PC-9 (cell line): ENCODE results near the gene SPATA45. TPM values are rescaled to one million over a fixed set of nuclear protein-coding genes. Genes with fewer than 3 reads are reported as not detected.

ENCODE experiments used
- BruUV-seq: library from RNA; stranded (reverse); fragments of 400-500 nt; replicated peaks from 2 replicates; lab custom pipeline; 2021; lab: Mats Ljungman, UMichigan
- CTCF ChIA-PET: fragments of 300-600 bp; sonication (Branson Sonifier 250); formaldehyde crosslinking; loops from one replicate; lab custom pipeline; 2022; ENCODE audit warnings: antibody characterized with exemption; lab: Charles Lee
- POLR2A ChIA-PET: fragments of 300-600 bp; sonication (Branson Sonifier 250); formaldehyde crosslinking; loops from one replicate; lab custom pipeline; 2022; ENCODE audit warnings: antibody characterized with exemption; ENCODE audit not compliant: unreplicated experiment; lab: Charles Lee
- DNase-seq, 2 experiments: peaks; one replicate each; pipeline versions ENCODE4 v3.0.0 to v3.0.0-alpha.2; 2015 to 2022; ENCODE audit warnings: mixed read lengths in 1 of 2
- H2AFZ ChIP-seq: fragments of 200-600 bp; sonication (generic); 2 replicates; pipeline ENCODE4 v1.8.1; 2017; ENCODE audit warnings: antibody characterized with exemption
- H3F3A ChIP-seq: fragments of 200-600 bp; sonication (generic); 2 replicates; pipeline ENCODE4 v1.8.1; 2017; ENCODE audit warnings: antibody characterized with exemption, mild to moderate bottlenecking, low read depth; ENCODE audit not compliant: insufficient read depth
- H3K27ac ChIP-seq: fragments of 200-600 bp; sonication (generic); 2 replicates; pipeline ENCODE4 v1.6.1; 2016; ENCODE audit warnings: mixed run types
- H3K27me3 ChIP-seq: fragments of 200-600 bp; sonication (generic); 2 replicates; pipeline ENCODE4 v1.6.1; 2016; ENCODE audit warnings: low read depth, mixed run types; ENCODE audit not compliant: insufficient read depth
- H3K36me3 ChIP-seq: fragments of 200-600 bp; sonication (generic); 2 replicates; pipeline ENCODE4 v1.6.1; 2016; ENCODE audit warnings: low read depth, mixed run types
- H3K4me1 ChIP-seq: fragments of 200-600 bp; sonication (generic); replicated peaks from 2 replicates; pipeline ENCODE4 v1.6.1; 2016; ENCODE audit warnings: mixed run types; ENCODE audit not compliant: insufficient read depth
- H3K4me2 ChIP-seq: fragments of 200-600 bp; sonication (generic); 2 replicates; pipeline ENCODE4 v1.6.1; 2017; ENCODE audit warnings: mixed run types
- H3K4me3 ChIP-seq: fragments of 200-600 bp; sonication (generic); 2 replicates; pipeline ENCODE4 v1.6.1; 2016; ENCODE audit warnings: mixed run types
- H3K79me2 ChIP-seq: fragments of 200-600 bp; sonication (generic); 2 replicates; pipeline ENCODE4 v1.6.1; 2017; ENCODE audit warnings: low read depth, mixed run types
- H3K9me2 ChIP-seq: fragments of 200-600 bp; sonication (generic); 2 replicates; pipeline ENCODE4 v1.8.1; 2017; ENCODE audit warnings: mild to moderate bottlenecking; ENCODE audit not compliant: insufficient read depth
- H3K9me3 ChIP-seq: fragments of 200-600 bp; sonication (generic); 2 replicates; pipeline ENCODE4 v1.8.1; 2016; ENCODE audit warnings: low read depth; ENCODE audit not compliant: insufficient read depth
- H4K20me1 ChIP-seq: fragments of 200-600 bp; sonication (generic); 2 replicates; pipeline ENCODE4 v1.8.1; 2017; ENCODE audit not compliant: insufficient read depth
- CTCF ChIP-seq: fragments of 200-600 bp; sonication (generic); conservative IDR thresholded peaks from 2 replicates; pipeline ENCODE4 v1.6.1; 2017; ENCODE audit warnings: mixed run types, antibody characterized with exemption, mild to moderate bottlenecking, moderate library complexity
- EZH2 ChIP-seq: fragments of 200-600 bp; sonication (generic); IDR thresholded peaks from 2 replicates; pipeline ENCODE4 v1.8.0; 2017; ENCODE audit warnings: antibody characterized with exemption, low read depth
- intact Hi-C: fragments of 100-400 bp; cut with micrococcal nuclease; formaldehyde crosslinking; loops from one replicate; pipeline ENCODE4 v1.10.0; 2022; ENCODE audit not compliant: unreplicated experiment
- total RNA-seq: library from RNA; stranded (reverse); gene quantifications from 2 replicates; pipeline ENCODE4 v1.2.3, GENCODE V29; 2021

SPATA45 gene
- total RNA-seq, 1 experiment from 2014 or later, result not detected

- DNase-seq, result no peak
- no peaks in the 10 kb centered on the region for H4K20me1 ChIP-seq
- no peaks in the 10 kb centered on the region for H3K9me3 ChIP-seq
- no peak overlapping the region for H2AFZ ChIP-seq
- TF ChIP-seq CTCF (no peak), EZH2 (no peak)
- H3K27ac ChIP-seq, result no peak overlapping the region
- intact Hi-C loops, result loop anchor here (5.0 to 10.0 kb wide), 3 partner anchors 304 to 1096 kb away; no protein-coding TSS in a partner anchor
- no peaks in the 10 kb centered on the region for H3K4me1 ChIP-seq
- ChIA-PET POLR2A (interaction anchor here (0.6 kb wide), 1 partner anchor 212 kb away, joined by 4 read pairs; no protein-coding TSS in a partner anchor), CTCF (interaction anchor here (0.7 to 1.6 kb wide), 2 partner anchors 31 to 116 kb away, joined by 3 read pairs; no protein-coding TSS in a partner anchor)
- no peaks in the 10 kb centered on the region for H3F3A ChIP-seq
- no peaks in the 10 kb centered on the region for H3K27me3 ChIP-seq
- no peak overlapping the region for H3K4me3 ChIP-seq
- H3K36me3 ChIP-seq, result peaks cover 12% of the 10 kb centered on the region; the same call in 1 of the 2 replicates
- no peaks in the 10 kb centered on the region for H3K79me2 ChIP-seq
- H3K4me2 ChIP-seq, result no peak overlapping the region
- H3K9me2 ChIP-seq, result no peaks in the 10 kb centered on the region
- no TSS peak for BruUV-seq
Measured at GRCh38 chr1:212781225-212781624, 66.2 kb downstream of the SPATA45 start.

GRCh38 chr1:212780759-212781158 lies 66.7 kb downstream of the SPATA45 start:
- peaks cover 12% of the 10 kb centered on the region; the same call in 1 of the 2 replicates for H3K36me3 ChIP-seq
- H3K27me3 ChIP-seq, result no peaks in the 10 kb centered on the region
- H3F3A ChIP-seq, result no peaks in the 10 kb centered on the region
- no peak overlapping the region for H3K4me2 ChIP-seq
- no peaks in the 10 kb centered on the region for H3K4me1 ChIP-seq
- intact Hi-C loops, result loop anchor here (5.0 to 10.0 kb wide), 3 partner anchors 303 to 1096 kb away; no protein-coding TSS in a partner anchor
- no TSS peak for BruUV-seq
- ChIA-PET POLR2A (interaction anchor here (0.6 kb wide), 1 partner anchor 212 kb away, joined by 4 read pairs; no protein-coding TSS in a partner anchor), CTCF (interaction anchor here (0.6 to 1.6 kb wide), 2 partner anchors 37 to 116 kb away, joined by 3 to 6 read pairs; no protein-coding TSS in a partner anchor)
- TF ChIP-seq EZH2 (no peak), CTCF (no peak)
- no peaks in the 10 kb centered on the region for H3K9me3 ChIP-seq
- no peaks in the 10 kb centered on the region for H3K9me2 ChIP-seq
- H3K79me2 ChIP-seq, result no peaks in the 10 kb centered on the region
- H3K4me3 ChIP-seq, result no peak overlapping the region
- no peak overlapping the region for H3K27ac ChIP-seq
- H4K20me1 ChIP-seq, result no peaks in the 10 kb centered on the region
- H2AFZ ChIP-seq, result no peak overlapping the region
- DNase-seq, result no peak

Other genes with a start within 250 kb of the SPATA45 start
- 10.2 and 10.8 TPM in 2 replicates for gene ATF3, start 238.9 kb downstream of the SPATA45 start, total RNA-seq
- gene BATF3, start 147.8 kb downstream of the SPATA45 start, total RNA-seq, result 0.50 and 1.3 TPM in 2 replicates
- 28.9 and 32.4 TPM in 2 replicates for gene NSL1, start 55.9 kb downstream of the SPATA45 start, total RNA-seq
- 10.2 and 12.3 TPM in 2 replicates for gene TATDN3, start 55.8 kb downstream of the SPATA45 start, total RNA-seq
- 5.5 and 13.1 TPM in 2 replicates for gene FLVCR1, start 10.6 kb upstream of the SPATA45 start, total RNA-seq
- 0.55 TPM in 1 of 2 replicates, not detected in the other for gene VASH2, start 102.9 kb upstream of the SPATA45 start, total RNA-seq
- gene ANGEL2, start 168.2 kb upstream of the SPATA45 start, total RNA-seq, result 35.4 and 42.6 TPM in 2 replicates
- gene RPS6KC1, start 203.6 kb upstream of the SPATA45 start, total RNA-seq, result 14.5 and 16.4 TPM in 2 replicates